GM12891 (cell line): ENCODE results near the gene ALDH7A1.

ENCODE experiments used
- POLR2A ChIP-seq: IDR thresholded peaks from 2 replicates; pipeline ENCODE4 v1.6.1; 2011; ENCODE audit warnings: low read depth, low read length, control low read depth
- POLR2AphosphoS5 ChIP-seq: IDR thresholded peaks from 2 replicates; pipeline ENCODE4 v1.6.1; 2011; ENCODE audit warnings: low read depth, low read length, control low read depth
- TAF1 ChIP-seq: IDR thresholded peaks from 2 replicates; pipeline ENCODE4 v1.6.1; 2011; ENCODE audit warnings: low read depth, low read length, control low read depth

GRCh38 chr5:126497506-126497905 is 97.5 kb downstream of the ALDH7A1 start:
- TF ChIP-seq POLR2AphosphoS5: no peak
- TF ChIP-seq POLR2A: no peak
- TF ChIP-seq TAF1: no peak
